GF-D8 (cell line): ENCODE results near the gene PRPF6.
A peak's percentile ranks its signal among the peaks of the same experiment; 100 is the strongest.

ENCODE experiments used
- DNase-seq: peaks from one replicate; lab custom pipeline; 2025; lab: John Stamatoyannopoulos, UW

The PRPF6 gene

GRCh38 chr20:63945031-63945658, 35.8 kb upstream of the PRPF6 start:
- DNase-seq = no peak

GRCh38 chr20:63945921-63946920, 34.7 kb upstream of the PRPF6 start:
- DNase-seq = no peak

- DNase-seq = no peak
Observed at GRCh38 chr20:63946986-63947637, 33.8 kb upstream of the PRPF6 start.

- no peak for DNase-seq
Observed at GRCh38 chr20:63947638-63948456, 33.1 kb upstream of the PRPF6 start.

- no peak for DNase-seq
Observed at GRCh38 chr20:63950701-63951397, 30.1 kb upstream of the PRPF6 start.

- DNase-seq = no peak
Observed at GRCh38 chr20:63951398-63952209, 29.3 kb upstream of the PRPF6 start.

- no peak for DNase-seq
Observed at GRCh38 chr20:63952210-63952535, 28.8 kb upstream of the PRPF6 start.

- DNase-seq = no peak
Observed at GRCh38 chr20:63952769-63953168, 28.2 kb upstream of the PRPF6 start.

- DNase-seq = no peak
Observed at GRCh38 chr20:63953764-63954429, 27.0 kb upstream of the PRPF6 start.

- peak; percentile 3 for DNase-seq
Observed at GRCh38 chr20:63955281-63955826, 25.6 kb upstream of the PRPF6 start.

GRCh38 chr20:63955827-63956663, 24.9 kb upstream of the PRPF6 start, which contains the start of gene UCKL1:
Gene UCKL1 (minus strand): TSS chr20:63956416. CDS start chr20:63956372, 44 bp downstream.
- DNase-seq = peak; percentile 60

- DNase-seq = no peak
Observed at GRCh38 chr20:63956664-63957003, 24.3 kb upstream of the PRPF6 start.

- peak; percentile 49 for DNase-seq
Observed at GRCh38 chr20:63957004-63957689, 23.8 kb upstream of the PRPF6 start.

- peak; percentile 44 for DNase-seq
Observed at GRCh38 chr20:63957690-63958441, 23.1 kb upstream of the PRPF6 start.

- no peak for DNase-seq
Observed at GRCh38 chr20:63958471-63958870, 22.5 kb upstream of the PRPF6 start.

GRCh38 chr20:63958964-63959698, 21.8 kb upstream of the PRPF6 start:
- no peak for DNase-seq

GRCh38 chr20:63959699-63960075, 21.2 kb upstream of the PRPF6 start:
- no peak for DNase-seq
